ENCODE results near the gene PAK1IP1.

PAK1IP1 gene

DNA sequence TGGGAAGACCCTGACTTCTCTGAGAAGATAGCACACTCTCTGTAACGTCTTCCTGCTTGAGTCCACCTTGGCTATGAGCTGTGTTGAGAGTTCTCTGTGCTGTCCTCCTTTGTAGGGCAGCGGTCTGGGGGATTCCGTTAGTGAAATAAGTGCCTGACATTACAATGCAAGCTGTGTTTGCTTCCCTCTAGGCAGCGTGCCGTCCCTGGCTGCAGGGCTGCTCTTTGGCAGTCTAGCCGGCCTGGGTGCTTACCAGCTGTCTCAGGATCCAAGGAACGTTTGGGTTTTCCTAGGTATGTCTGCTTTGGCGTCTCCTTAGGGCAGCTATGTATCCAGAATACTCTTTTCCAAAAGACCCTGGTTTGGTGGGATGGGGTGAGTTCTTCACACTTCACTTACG is 30.9 kb downstream of the PAK1IP1 start (continued):
- no peak for TF ChIP-seq ZNF391 (tag by site-specific recombination; IDR thresholded peaks at IDR 0.05; ENCODE audit: borderline replicate concordance, low read depth)

DNA sequence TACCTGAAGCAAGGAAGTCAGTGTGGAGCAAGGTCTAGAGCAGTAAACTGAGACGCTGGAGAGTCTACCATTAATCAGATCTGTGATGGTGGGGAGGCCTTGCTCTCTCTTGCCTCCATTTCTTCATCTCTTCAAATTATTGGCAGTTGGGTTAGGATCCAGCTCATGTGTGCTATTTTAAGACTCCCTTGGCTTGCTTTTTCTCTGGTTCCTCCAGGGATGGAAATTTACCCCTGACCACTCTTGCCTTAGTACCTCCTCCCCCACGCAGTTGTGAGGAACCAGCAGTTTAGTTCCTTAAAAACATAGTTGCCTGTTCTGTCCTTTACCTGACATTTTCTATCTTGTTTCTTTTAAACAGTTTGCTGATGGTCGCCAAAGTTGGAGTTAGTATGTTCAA is 35.5 kb downstream of the PAK1IP1 start:
- no peak overlapping the region for H3K27ac ChIP-seq (ENCODE audit: extremely low read depth, low read depth, low read length)
- TF ChIP-seq KLF10 (tag by site-specific recombination; IDR thresholded peaks at IDR 0.05) (no peak), ZBTB7A (tag by site-specific recombination; IDR thresholded peaks at IDR 0.05; ENCODE audit: low read depth) (no peak), ZNF677 (tag by site-specific recombination; IDR thresholded peaks at IDR 0.05) (no peak), ZNF549 (tag by site-specific recombination; IDR thresholded peaks at IDR 0.05) (no peak), ZNF24 (tag by site-specific recombination; IDR thresholded peaks at IDR 0.05) (no peak)
- TF ChIP-seq, protein P1, sequence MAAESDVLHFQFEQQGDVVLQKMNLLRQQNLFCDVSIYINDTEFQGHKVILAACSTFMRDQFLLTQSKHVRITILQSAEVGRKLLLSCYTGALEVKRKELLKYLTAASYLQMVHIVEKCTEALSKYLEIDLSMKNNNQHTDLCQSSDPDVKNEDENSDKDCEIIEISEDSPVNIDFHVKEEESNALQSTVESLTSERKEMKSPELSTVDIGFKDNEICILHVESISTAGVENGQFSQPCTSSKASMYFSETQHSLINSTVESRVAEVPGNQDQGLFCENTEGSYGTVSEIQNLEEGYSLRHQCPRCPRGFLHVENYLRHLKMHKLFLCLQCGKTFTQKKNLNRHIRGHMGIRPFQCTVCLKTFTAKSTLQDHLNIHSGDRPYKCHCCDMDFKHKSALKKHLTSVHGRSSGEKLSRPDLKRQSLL (tag by site-specific recombination; IDR thresholded peaks at IDR 0.05), result no peak
- TF ChIP-seq, protein P2, sequence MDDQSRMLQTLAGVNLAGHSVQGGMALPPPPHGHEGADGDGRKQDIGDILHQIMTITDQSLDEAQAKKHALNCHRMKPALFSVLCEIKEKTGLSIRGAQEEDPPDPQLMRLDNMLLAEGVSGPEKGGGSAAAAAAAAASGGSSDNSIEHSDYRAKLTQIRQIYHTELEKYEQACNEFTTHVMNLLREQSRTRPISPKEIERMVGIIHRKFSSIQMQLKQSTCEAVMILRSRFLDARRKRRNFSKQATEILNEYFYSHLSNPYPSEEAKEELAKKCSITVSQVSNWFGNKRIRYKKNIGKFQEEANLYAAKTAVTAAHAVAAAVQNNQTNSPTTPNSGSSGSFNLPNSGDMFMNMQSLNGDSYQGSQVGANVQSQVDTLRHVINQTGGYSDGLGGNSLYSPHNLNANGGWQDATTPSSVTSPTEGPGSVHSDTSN (CRISPR knock-in tag; IDR thresholded peaks at IDR 0.05), result no peak
- no peaks in the 10 kb centered on the region for H3K9me3 ChIP-seq (ENCODE audit: control insufficient read depth, insufficient read depth, low read depth, low read length)
- POLR2A ChIA-PET, result interaction anchor here (1.8 kb wide), 1 partner anchor 12 kb away, joined by 5 read pairs; no protein-coding TSS in a partner anchor
- H3K4me3 ChIP-seq (ENCODE audit: low read depth, low read length), result no peak overlapping the region
- H3K4me1 ChIP-seq (ENCODE audit: control insufficient read depth, insufficient read depth, low read length), result no peaks in the 10 kb centered on the region
- H3K36me3 ChIP-seq (ENCODE audit: control insufficient read depth in 2 of 2, insufficient read depth in 1 of 2, low read length in 2 of 2), result peaks cover 21 to 67% of the 10 kb centered on the region in 2 experiments
- CTCF ChIA-PET, result no interaction called here

DNA sequence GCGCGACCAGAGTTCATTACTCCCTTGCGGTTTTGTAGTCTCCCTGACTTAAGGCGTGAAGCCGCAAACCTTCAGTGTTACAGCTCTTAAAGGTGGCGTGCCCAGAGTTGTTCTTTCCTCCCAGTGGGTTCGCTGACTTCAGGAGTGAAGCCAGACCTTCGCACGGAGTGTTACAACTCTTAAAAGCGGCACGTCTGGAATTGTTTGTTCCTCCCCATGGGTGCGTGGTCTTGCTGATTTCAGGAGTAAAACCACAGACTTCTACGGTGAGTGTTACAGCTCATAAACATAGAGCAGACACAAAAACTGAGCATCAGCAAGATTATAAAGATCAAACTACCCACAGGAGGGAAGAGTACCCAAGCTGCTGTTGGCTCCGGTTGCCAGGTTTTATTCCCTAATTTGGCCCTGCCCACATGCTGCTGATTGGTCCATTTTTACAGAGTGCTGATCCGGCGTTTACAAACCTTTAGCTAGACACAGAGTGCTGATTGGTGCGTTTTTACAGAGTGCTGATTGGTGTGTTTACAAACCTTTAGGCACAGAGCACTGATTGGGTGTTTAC is 38.5 kb downstream of the PAK1IP1 start:
- Histone ChIP-seq H3K27ac (ENCODE audit: extremely low read depth, low read depth, low read length) (no peak overlapping the region), H3K9me3 (ENCODE audit: control insufficient read depth, insufficient read depth, low read depth, low read length) (no peaks in the 10 kb centered on the region), H3K4me3 (ENCODE audit: low read depth, low read length) (no peak overlapping the region), H3K36me3 (ENCODE audit: control insufficient read depth in 2 of 2, insufficient read depth in 1 of 2, low read length in 2 of 2) (peaks cover 21 to 48% of the 10 kb centered on the region in 2 experiments), H3K4me1 (ENCODE audit: control insufficient read depth, insufficient read depth, low read length) (no peaks in the 10 kb centered on the region)
- ChIA-PET POLR2A (interaction anchor here (1.3 to 6.7 kb wide), 3 partner anchors 9 to 14 kb away, joined by 4 to 53 read pairs (median 10); partner anchors contain the start of genes TMEM14B and TMEM14C), CTCF (interaction anchor here (0.6 to 1.4 kb wide), 3 partner anchors 12 to 69 kb away, joined by 3 read pairs; no protein-coding TSS in a partner anchor)
- no peak for TF ChIP-seq ZFP37 (tag by site-specific recombination; IDR thresholded peaks at IDR 0.05)
- TF ChIP-seq FEZF1 (tag by site-specific recombination; IDR thresholded peaks at IDR 0.05), result 0 out of 2 replicates have a peak, but pooled peaks have one; percentile 13

DNA sequence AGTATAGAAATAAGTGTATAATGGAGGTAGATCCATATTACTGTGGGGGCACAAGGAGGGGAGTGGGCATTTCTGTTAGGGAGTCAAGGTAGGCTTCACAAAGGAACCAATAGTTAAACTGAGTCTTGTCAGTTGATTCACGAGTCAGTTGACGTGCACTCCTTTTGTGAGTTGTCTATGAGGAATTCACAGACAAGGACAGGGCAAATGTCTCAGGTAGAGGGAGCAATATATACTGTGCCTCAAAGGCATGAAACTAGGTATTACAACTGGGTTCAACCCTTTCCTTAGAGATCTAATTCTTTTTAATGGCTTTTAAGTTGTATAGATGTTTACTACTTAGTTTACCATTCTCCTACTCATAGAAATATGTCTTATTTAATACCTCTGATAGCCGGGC is 39.1 kb downstream of the PAK1IP1 start:
- Histone ChIP-seq H3K9me3 (ENCODE audit: control insufficient read depth, insufficient read depth, low read depth, low read length) (no peaks in the 10 kb centered on the region), H3K36me3 (ENCODE audit: control insufficient read depth in 2 of 2, insufficient read depth in 1 of 2, low read length in 2 of 2) (peaks cover 21 to 41% of the 10 kb centered on the region in 2 experiments), H3K4me1 (ENCODE audit: control insufficient read depth, insufficient read depth, low read length) (no peaks in the 10 kb centered on the region), H3K27ac (ENCODE audit: extremely low read depth, low read depth, low read length) (no peak overlapping the region), H3K4me3 (ENCODE audit: low read depth, low read length) (no peak overlapping the region)
- CTCF ChIA-PET, result interaction anchor here (1.2 to 1.4 kb wide), 3 partner anchors 26 to 68 kb away, joined by 3 to 4 read pairs (median 3); no protein-coding TSS in a partner anchor
- POLR2A ChIA-PET, result interaction anchor here (2.2 to 6.7 kb wide), 2 partner anchors 8 to 10 kb away, joined by 10 to 53 read pairs; partner anchors contain the start of gene TMEM14C
- TF ChIP-seq PRDM1 (tag by site-specific recombination; IDR thresholded peaks at IDR 0.05), result no peak
- no peak for TF ChIP-seq ZNF302 (tag by site-specific recombination; IDR thresholded peaks at IDR 0.05; ENCODE audit: low read depth)
- no peak for TF ChIP-seq ZNF239 (tag by site-specific recombination; IDR thresholded peaks at IDR 0.05)
- TF ChIP-seq SP2 (tag by site-specific recombination; IDR thresholded peaks at IDR 0.05), result no peak
- TF ChIP-seq FEZF1 (tag by site-specific recombination; IDR thresholded peaks at IDR 0.05), result no peak
- TF ChIP-seq ZNF114 (tag by site-specific recombination; IDR thresholded peaks at IDR 0.05), result no peak
- no peak for TF ChIP-seq ZNF391 (tag by site-specific recombination; IDR thresholded peaks at IDR 0.05; ENCODE audit: borderline replicate concordance, low read depth)

Data from HEK293 (cell line).